ENCODE data around the gene BRD3. TPM values are rescaled to one million over a fixed set of nuclear protein-coding genes. Genes with fewer than 3 reads are reported as not detected.

Gene BRD3
- total RNA-seq, 1 donor, result 6.9 TPM

GRCh38 chr9:134047868-134048581 is 19.8 kb downstream of the BRD3 start:
- H3K27me3 ChIP-seq (ENCODE audit: insufficient read depth, low read length), result no peaks in the 10 kb centered on the region
- H3K27ac ChIP-seq (ENCODE audit: low read depth, low read length), result no peak overlapping the region
- no peak for DNase-seq (ENCODE audit: insufficient read length, low spot score, missing footprints)
- H3K79me2 ChIP-seq (ENCODE audit: insufficient read depth, low read length), result peaks cover 5% of the 10 kb centered on the region
- no peak overlapping the region for H2AFZ ChIP-seq (ENCODE audit: low read length)
- no peaks in the 10 kb centered on the region for H3K9me3 ChIP-seq (ENCODE audit: low read depth, low read length)
- H3K4me3 ChIP-seq (ENCODE audit: insufficient read depth, low read length), result no peak overlapping the region
- H4K20me1 ChIP-seq (ENCODE audit: insufficient read depth, low read length), result peaks cover 22% of the 10 kb centered on the region
- H3K36me3 ChIP-seq (ENCODE audit: insufficient read depth, low read length), result peaks cover 59% of the 10 kb centered on the region
- H3K4me2 ChIP-seq (ENCODE audit: insufficient read depth, low read length), result no peak overlapping the region
- no peaks in the 10 kb centered on the region for H3K4me1 ChIP-seq (ENCODE audit: insufficient read depth, low read length)
- no peak for TF ChIP-seq CTCF (IDR thresholded peaks at IDR 0.05; ENCODE audit: extremely low read depth, low read depth, low read length)

- Histone ChIP-seq H3K36me3 (ENCODE audit: insufficient read depth, low read length) (peaks cover 50% of the 10 kb centered on the region), H3K4me3 (ENCODE audit: insufficient read depth, low read length) (no peak overlapping the region), H3K27ac (ENCODE audit: low read depth, low read length) (no peak overlapping the region), H4K20me1 (ENCODE audit: insufficient read depth, low read length) (peaks cover 16% of the 10 kb centered on the region), H3K4me1 (ENCODE audit: insufficient read depth, low read length) (no peaks in the 10 kb centered on the region), H2AFZ (ENCODE audit: low read length) (no peak overlapping the region), H3K9me3 (ENCODE audit: low read depth, low read length) (no peaks in the 10 kb centered on the region), H3K4me2 (ENCODE audit: insufficient read depth, low read length) (no peak overlapping the region), H3K27me3 (ENCODE audit: insufficient read depth, low read length) (no peaks in the 10 kb centered on the region), H3K79me2 (ENCODE audit: insufficient read depth, low read length) (no peaks in the 10 kb centered on the region)
- no peak for TF ChIP-seq CTCF (IDR thresholded peaks at IDR 0.05; ENCODE audit: extremely low read depth, low read depth, low read length)
- no peak for DNase-seq (ENCODE audit: insufficient read length, low spot score, missing footprints)
These were observed 20.7 kb downstream of the BRD3 start for GRCh38 chr9:134046894-134047681.

- H2AFZ ChIP-seq (ENCODE audit: low read length), result no peak overlapping the region
- H3K36me3 ChIP-seq (ENCODE audit: insufficient read depth, low read length), result peaks cover 44% of the 10 kb centered on the region
- DNase-seq (ENCODE audit: insufficient read length, low spot score, missing footprints), result no peak
- TF ChIP-seq CTCF (IDR thresholded peaks at IDR 0.05; ENCODE audit: extremely low read depth, low read depth, low read length), result no peak
- no peaks in the 10 kb centered on the region for H3K4me1 ChIP-seq (ENCODE audit: insufficient read depth, low read length)
- H3K4me3 ChIP-seq (ENCODE audit: insufficient read depth, low read length), result no peak overlapping the region
- H3K79me2 ChIP-seq (ENCODE audit: insufficient read depth, low read length), result no peaks in the 10 kb centered on the region
- no peak overlapping the region for H3K27ac ChIP-seq (ENCODE audit: low read depth, low read length)
- peaks cover 16% of the 10 kb centered on the region for H4K20me1 ChIP-seq (ENCODE audit: insufficient read depth, low read length)
- H3K4me2 ChIP-seq (ENCODE audit: insufficient read depth, low read length), result no peak overlapping the region
- H3K27me3 ChIP-seq (ENCODE audit: insufficient read depth, low read length), result no peaks in the 10 kb centered on the region
- H3K9me3 ChIP-seq (ENCODE audit: low read depth, low read length), result no peaks in the 10 kb centered on the region
These were observed 21.8 kb downstream of the BRD3 start for GRCh38 chr9:134045841-134046544.

- no peak for TF ChIP-seq CTCF (IDR thresholded peaks at IDR 0.05; ENCODE audit: extremely low read depth, low read depth, low read length)
- DNase-seq (ENCODE audit: insufficient read length, low spot score, missing footprints), result no peak
- Histone ChIP-seq H3K9me3 (ENCODE audit: low read depth, low read length) (no peaks in the 10 kb centered on the region), H3K27me3 (ENCODE audit: insufficient read depth, low read length) (no peaks in the 10 kb centered on the region), H3K36me3 (ENCODE audit: insufficient read depth, low read length) (peaks cover 38% of the 10 kb centered on the region), H2AFZ (ENCODE audit: low read length) (no peak overlapping the region), H4K20me1 (ENCODE audit: insufficient read depth, low read length) (peaks cover 21% of the 10 kb centered on the region), H3K4me3 (ENCODE audit: insufficient read depth, low read length) (no peak overlapping the region), H3K79me2 (ENCODE audit: insufficient read depth, low read length) (no peaks in the 10 kb centered on the region), H3K4me2 (ENCODE audit: insufficient read depth, low read length) (no peak overlapping the region), H3K4me1 (ENCODE audit: insufficient read depth, low read length) (no peaks in the 10 kb centered on the region), H3K27ac (ENCODE audit: low read depth, low read length) (no peak overlapping the region)
These were observed 22.9 kb downstream of the BRD3 start for GRCh38 chr9:134044944-134045343.
